B cell (primary cell): ENCODE data around the gene BARHL2. TPM values are rescaled to one million over a fixed set of nuclear protein-coding genes. Genes with fewer than 3 reads are reported as not detected.

Experiments
- ATAC-seq: fragments of 200-7000 bp; cut with Tn5 transposase; one replicate; pipeline ENCODE4 v1.10.0; 2021; ENCODE audit warnings: low read depth, mild to moderate bottlenecking, moderate number of reproducible peaks, moderate library complexity
- CTCF ChIA-PET: fragments of 350-600 bp; sonication (Branson Sonifier 250); formaldehyde crosslinking; loops from one replicate; lab custom pipeline; 2021; ENCODE audit warnings: antibody characterized with exemption, inconsistent platforms; lab: Charles Lee
- POLR2A ChIA-PET: fragments of 350-600 bp; sonication (Branson Sonifier 250); formaldehyde crosslinking; loops from one replicate; lab custom pipeline; 2021; ENCODE audit warnings: antibody characterized with exemption; lab: Charles Lee
- DNase-seq: peaks from one replicate; pipeline ENCODE4 v3.0.0; 2013
- H2AFZ ChIP-seq: 2 replicates; pipeline ENCODE4 v1.6.1; 2012; ENCODE audit warnings: mild to moderate bottlenecking, low read depth, low read length; ENCODE audit not compliant: insufficient read depth, poor library complexity, severe bottlenecking
- H3K27ac ChIP-seq, 2 donors: 1 replicate in 1 of 2; 2 replicates in 1 of 2; pipeline ENCODE4 v1.5.1; 2012 to 2013; ENCODE audit warnings: low read length in 2 of 2, mild to moderate bottlenecking in 2 of 2, moderate library complexity in 1 of 2
- H3K27me3 ChIP-seq, 4 experiments: fragments of 200-600 bp in 1 of 4; sonication (generic) in 1 of 4; replicated peaks in 1 of 4; 1 replicate in 2 of 4; 2 replicates in 2 of 4; pipeline versions ENCODE4 v1.6.1 to v1.7.0; 2013 to 2016; ENCODE audit warnings: low read length in 3 of 4, mild to moderate bottlenecking in 2 of 4, mixed read lengths in 1 of 4, moderate library complexity in 1 of 4; ENCODE audit not compliant: insufficient read depth in 4 of 4, control insufficient read depth in 3 of 4; ENCODE audit errors: control extremely low read depth in 1 of 4
- H3K36me3 ChIP-seq, 2 experiments: replicated peaks in 1 of 2; 1 replicate in 1 of 2; 2 replicates in 1 of 2; pipeline versions ENCODE4 v1.6.1 to v1.7.1; 2013; ENCODE audit warnings: low read length in 1 of 2; ENCODE audit not compliant: insufficient read depth in 2 of 2, control insufficient read depth in 1 of 2; ENCODE audit errors: control extremely low read depth in 1 of 2, extremely low read depth in 1 of 2
- H3K4me1 ChIP-seq, 2 donors: fragments of 200-600 bp in 1 of 2; sonication (generic) in 1 of 2; 1 replicate in 1 of 2; 2 replicates in 1 of 2; pipeline versions ENCODE4 v1.5.1 to v1.6.1; 2013 to 2017; ENCODE audit warnings: low read length in 2 of 2; ENCODE audit not compliant: control insufficient read depth in 2 of 2, insufficient read depth in 2 of 2
- H3K4me2 ChIP-seq: replicated peaks from 2 replicates; pipeline ENCODE3; 2012; ENCODE audit warnings: mild to moderate bottlenecking, low read depth, low read length; ENCODE audit not compliant: poor library complexity, severe bottlenecking
- H3K4me3 ChIP-seq, 5 experiments: fragments of 200-600 bp in 1 of 5; sonication (generic) in 1 of 5; 1 replicate in 3 of 5; 2 replicates in 2 of 5; pipeline versions ENCODE4 v1.5.1 to v1.7.0; 2011 to 2016; ENCODE audit warnings: low read length in 4 of 5, mild to moderate bottlenecking in 4 of 5, low read depth in 2 of 5, control low read depth in 1 of 5, moderate library complexity in 1 of 5; ENCODE audit not compliant: insufficient read depth in 1 of 5; ENCODE audit errors: control extremely low read depth in 1 of 5, extremely low read depth in 1 of 5
- H3K79me2 ChIP-seq: fragments of 200-600 bp; sonication (generic); one replicate; pipeline ENCODE4 v1.6.0; 2016; ENCODE audit warnings: low read length; ENCODE audit not compliant: control insufficient read depth, insufficient read depth
- H3K9ac ChIP-seq: fragments of 200-600 bp; sonication (generic); 2 replicates; pipeline ENCODE4 v1.6.1; 2017; ENCODE audit warnings: mild to moderate bottlenecking, low read length, moderate library complexity
- H3K9me3 ChIP-seq, 3 donors: one replicate each; pipeline versions ENCODE4 v1.6.1 to v1.7.1; 2013; ENCODE audit warnings: low read length in 2 of 3; ENCODE audit not compliant: control insufficient read depth in 2 of 3, insufficient read depth in 1 of 3; ENCODE audit errors: control extremely low read depth in 1 of 3
- H4K20me1 ChIP-seq: 2 replicates; pipeline ENCODE4 v1.6.0; 2012; ENCODE audit warnings: mild to moderate bottlenecking, low read length; ENCODE audit not compliant: insufficient read depth, control insufficient read depth, poor library complexity, severe bottlenecking
- H3K27ac Mint-ChIP-seq: one replicate; pipeline ENCODE4 v1.8.0; 2021; ENCODE audit warnings: mixed read lengths
- H3K27me3 Mint-ChIP-seq: one replicate; pipeline ENCODE4 v1.8.0; 2021; ENCODE audit warnings: mixed read lengths
- H3K4me1 Mint-ChIP-seq: one replicate; pipeline ENCODE4 v1.8.0; 2021; ENCODE audit warnings: mixed read lengths
- H3K4me3 Mint-ChIP-seq: one replicate; pipeline ENCODE4 v1.8.0; 2021; ENCODE audit warnings: mixed read lengths
- H3K9me3 Mint-ChIP-seq: one replicate; pipeline ENCODE4 v1.8.0; 2022; ENCODE audit warnings: mixed read lengths; ENCODE audit not compliant: insufficient read depth
- EZH2 ChIP-seq: IDR thresholded peaks from 2 replicates; pipeline ENCODE4 v1.6.1; 2012; ENCODE audit warnings: borderline replicate concordance, low read depth, mild to moderate bottlenecking, moderate library complexity, low read length; ENCODE audit not compliant: insufficient read depth, poor library complexity, severe bottlenecking
- WGBS: methylation state at CpG from one replicate; pipeline ENCODE4 v1.1.5; 2013; ENCODE audit warnings: missing lambda C conversion rate; ENCODE audit not compliant: insufficient coverage; 5-methylcytosine and 5-hydroxymethylcytosine counted together
- intact Hi-C: fragments of 100-400 bp; cut with micrococcal nuclease; formaldehyde crosslinking; loops from one replicate; pipeline ENCODE4 v1.10.0; 2022
- polyA plus RNA-seq: library from polyadenylated mRNA; depleted of rRNA; stranded (reverse); fragments of >200 nt; gene quantifications from 2 replicates; pipeline ENCODE4 v1.2.3, GENCODE V29; 2012
- total RNA-seq, 2 donors: library from RNA; stranded (reverse); fragments of 120-200 nt in 1 of 2; gene quantifications; 1 replicate in 1 of 2; 2 replicates in 1 of 2; pipeline versions ENCODE4 v1.2.3 to v1.2.4, GENCODE V29; 2013 to 2022
- TF ChIP-seq, protein P1 (sequence below): fragments of 200-600 bp; IDR thresholded peaks from one replicate; pipeline ENCODE4 v1.8.0; 2022; ENCODE audit warnings: antibody characterized with exemption, mild to moderate bottlenecking

Gene BARHL2
- total and polyA plus RNA-seq, 2 donors (not counting 1 experiment from before 2014, with no cell fraction given): not detected

DNA sequence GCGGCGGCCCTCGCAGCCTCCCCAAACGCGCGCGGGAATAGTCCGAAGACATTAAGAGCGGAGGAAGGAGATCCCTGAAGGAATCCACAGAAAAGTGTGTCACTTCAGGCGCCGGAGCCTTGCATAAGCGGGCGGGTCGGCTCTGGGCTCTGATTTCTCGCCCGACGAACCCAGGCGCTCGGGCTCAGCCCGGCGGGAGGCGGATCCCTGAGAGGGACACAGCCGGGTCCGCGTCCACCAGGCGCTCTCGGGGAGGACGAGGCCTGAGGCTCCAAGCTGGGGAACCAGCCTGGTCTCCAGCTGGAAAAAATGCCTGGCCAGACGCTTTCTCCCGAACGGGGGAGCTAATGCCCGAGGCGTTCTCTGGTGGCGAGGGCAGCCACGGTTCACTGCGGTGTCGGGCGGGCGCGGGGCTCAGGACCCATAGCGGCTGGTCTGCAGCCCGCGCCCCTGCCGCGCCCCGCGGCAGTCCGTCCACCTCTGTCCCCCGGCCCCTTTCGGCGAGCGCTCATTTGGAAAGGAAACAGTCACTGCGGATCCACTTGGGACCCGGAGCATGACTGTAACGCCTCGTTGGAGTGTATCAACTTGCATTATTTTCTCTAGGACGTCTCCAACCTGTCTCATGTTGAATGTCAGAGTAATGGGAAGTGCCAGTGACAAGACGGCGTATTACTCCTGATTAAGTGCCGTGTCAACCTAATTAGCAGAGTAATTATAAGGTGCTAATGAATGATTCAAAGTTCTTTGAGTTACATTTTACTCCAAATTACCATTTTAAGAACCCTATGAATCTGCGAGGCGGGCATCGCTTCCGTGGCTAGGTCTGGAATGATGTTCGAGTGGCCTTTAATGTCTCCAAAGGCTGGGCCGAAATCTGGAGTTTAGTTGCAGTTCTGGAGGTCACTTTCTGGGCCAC is 1.6 kb upstream of the BARHL2 start:
- H2AFZ ChIP-seq: no peak overlapping the region
- no peaks in the 10 kb centered on the region for H3K79me2 ChIP-seq
- H3K27ac ChIP-seq: no peak overlapping the region
- H4K20me1 ChIP-seq: no peaks in the 10 kb centered on the region
- H3K4me1 ChIP-seq: peaks cover 30 to 57% of the 10 kb centered on the region in 2 donors
- no peak for ATAC-seq
- no peaks in the 10 kb centered on the region for H3K36me3 ChIP-seq
- no peak for DNase-seq
- ChIA-PET POLR2A (interaction anchor here (0.7 kb wide), 1 partner anchor 12 kb away, joined by 8 read pairs; no protein-coding TSS in a partner anchor), CTCF (interaction anchor here (1.7 kb wide), 1 partner anchor 111 kb away, joined by 3 read pairs; no protein-coding TSS in a partner anchor)
- Mint-ChIP-seq H3K4me1 (peaks cover 24% of the 10 kb centered on the region), H3K27me3 (peaks cover 71% of the 10 kb centered on the region), H3K9me3 (no peaks in the 10 kb centered on the region), H3K4me3 (peak overlapping the region; percentile 66), H3K27ac (peak overlapping the region; percentile 59)
- TF ChIP-seq EZH2: peak; percentile 52
- TF ChIP-seq, protein P1, sequence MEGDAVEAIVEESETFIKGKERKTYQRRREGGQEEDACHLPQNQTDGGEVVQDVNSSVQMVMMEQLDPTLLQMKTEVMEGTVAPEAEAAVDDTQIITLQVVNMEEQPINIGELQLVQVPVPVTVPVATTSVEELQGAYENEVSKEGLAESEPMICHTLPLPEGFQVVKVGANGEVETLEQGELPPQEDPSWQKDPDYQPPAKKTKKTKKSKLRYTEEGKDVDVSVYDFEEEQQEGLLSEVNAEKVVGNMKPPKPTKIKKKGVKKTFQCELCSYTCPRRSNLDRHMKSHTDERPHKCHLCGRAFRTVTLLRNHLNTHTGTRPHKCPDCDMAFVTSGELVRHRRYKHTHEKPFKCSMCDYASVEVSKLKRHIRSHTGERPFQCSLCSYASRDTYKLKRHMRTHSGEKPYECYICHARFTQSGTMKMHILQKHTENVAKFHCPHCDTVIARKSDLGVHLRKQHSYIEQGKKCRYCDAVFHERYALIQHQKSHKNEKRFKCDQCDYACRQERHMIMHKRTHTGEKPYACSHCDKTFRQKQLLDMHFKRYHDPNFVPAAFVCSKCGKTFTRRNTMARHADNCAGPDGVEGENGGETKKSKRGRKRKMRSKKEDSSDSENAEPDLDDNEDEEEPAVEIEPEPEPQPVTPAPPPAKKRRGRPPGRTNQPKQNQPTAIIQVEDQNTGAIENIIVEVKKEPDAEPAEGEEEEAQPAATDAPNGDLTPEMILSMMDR: no peak
- intact Hi-C loops: no loop called here
- 9% methylated on average over 60 of the region's 66 CpGs for WGBS
- no peak overlapping the region for H3K9ac ChIP-seq
- peaks cover 1 to 62% (median 19%) of the 10 kb centered on the region in 3 donors for H3K9me3 ChIP-seq
- peaks cover 0 to 87% (median 82%) of the 10 kb centered on the region in 4 experiments for H3K27me3 ChIP-seq
- H3K4me2 ChIP-seq: peak overlapping the region; percentile 57
- H3K4me3 ChIP-seq: peak overlapping the region in 1 of 5 experiments; percentile 9
